GM12878 (cell line): ENCODE results near the gene SLC19A1.

Source experiments
- IKZF2 ChIP-seq, 2 experiments: fragments of 450-650 bp; IDR thresholded peaks; 2 replicates each; pipeline ENCODE4 v1.6.1; 2017; ENCODE audit warnings: mild to moderate bottlenecking in 2 of 2, moderate library complexity in 2 of 2
- NR2C2 ChIP-seq: IDR thresholded peaks from 2 replicates; pipeline ENCODE4 v1.6.1; 2011; ENCODE audit warnings: borderline replicate concordance, low read depth; ENCODE audit not compliant: control insufficient read depth, insufficient read length
- POLR2A ChIP-seq: IDR thresholded peaks from 2 replicates; pipeline ENCODE4 v1.6.1; 2011; ENCODE audit warnings: low read depth, mild to moderate bottlenecking, low read length
- SIN3A ChIP-seq: IDR thresholded peaks from 2 replicates; pipeline ENCODE4 v1.6.1; 2012; ENCODE audit warnings: low read depth, low read length, improper control_type of control experiment
- SUPT20H ChIP-seq: IDR thresholded peaks from 2 replicates; pipeline ENCODE4 v1.6.1; 2011; ENCODE audit warnings: low read depth, mild to moderate bottlenecking, low read length, moderate library complexity, borderline replicate concordance; ENCODE audit not compliant: control insufficient read depth
- SUZ12 ChIP-seq: fragments of 200-600 bp; sonication (generic); IDR thresholded peaks from one replicate; pipeline ENCODE4 v1.6.1; 2018; ENCODE audit warnings: antibody characterized with exemption, mild to moderate bottlenecking; ENCODE audit not compliant: unreplicated experiment
- ZBED1 ChIP-seq: IDR thresholded peaks from 2 replicates; pipeline ENCODE4 v1.6.1; 2016; ENCODE audit warnings: borderline replicate concordance
- TF ChIP-seq, protein P1 (sequence below): IDR thresholded peaks from 2 replicates; pipeline ENCODE4 v1.6.1; 2011; ENCODE audit warnings: low read depth, mild to moderate bottlenecking, low read length, moderate library complexity, borderline replicate concordance; ENCODE audit errors: extremely low read depth
- TF ChIP-seq, protein P2 (sequence below): IDR thresholded peaks from 2 replicates; pipeline ENCODE4 v1.6.1; 2012; ENCODE audit warnings: low read depth, low read length, improper control_type of control experiment
- TF ChIP-seq, protein P3 (sequence below): IDR thresholded peaks from 2 replicates; pipeline ENCODE4 v1.6.1; 2012; ENCODE audit warnings: mild to moderate bottlenecking, low read depth, low read length

DNA sequence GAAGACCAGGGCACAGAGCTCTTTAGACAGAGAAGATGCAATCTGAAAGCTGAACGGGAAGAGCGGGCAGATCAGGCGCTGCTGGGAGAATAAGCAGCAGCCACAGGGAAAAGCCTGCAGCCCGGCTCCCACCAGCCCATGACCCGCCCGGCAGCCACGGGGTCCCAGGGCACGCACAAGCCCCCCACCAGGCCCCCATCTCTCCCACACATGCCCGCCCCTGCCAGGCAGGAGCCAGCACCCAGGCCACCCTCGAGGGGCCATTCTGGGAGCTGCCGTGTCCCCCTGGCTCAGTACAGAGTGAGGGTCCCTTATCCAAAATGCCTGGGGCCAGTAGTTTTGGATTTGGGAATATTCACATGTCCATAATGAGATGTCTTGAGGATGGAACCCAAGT lies 16.3 kb downstream of the SLC19A1 start:
- TF ChIP-seq NR2C2 (no peak), SUPT20H (no peak), POLR2A (no peak), SUZ12 (no peak), ZBED1 (no peak), SIN3A (no peak), IKZF2 (IDR thresholded peaks at IDR 0.05) (no peak)
- TF ChIP-seq, protein P1, sequence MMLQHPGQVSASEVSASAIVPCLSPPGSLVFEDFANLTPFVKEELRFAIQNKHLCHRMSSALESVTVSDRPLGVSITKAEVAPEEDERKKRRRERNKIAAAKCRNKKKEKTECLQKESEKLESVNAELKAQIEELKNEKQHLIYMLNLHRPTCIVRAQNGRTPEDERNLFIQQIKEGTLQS = no peak
- TF ChIP-seq, protein P2, sequence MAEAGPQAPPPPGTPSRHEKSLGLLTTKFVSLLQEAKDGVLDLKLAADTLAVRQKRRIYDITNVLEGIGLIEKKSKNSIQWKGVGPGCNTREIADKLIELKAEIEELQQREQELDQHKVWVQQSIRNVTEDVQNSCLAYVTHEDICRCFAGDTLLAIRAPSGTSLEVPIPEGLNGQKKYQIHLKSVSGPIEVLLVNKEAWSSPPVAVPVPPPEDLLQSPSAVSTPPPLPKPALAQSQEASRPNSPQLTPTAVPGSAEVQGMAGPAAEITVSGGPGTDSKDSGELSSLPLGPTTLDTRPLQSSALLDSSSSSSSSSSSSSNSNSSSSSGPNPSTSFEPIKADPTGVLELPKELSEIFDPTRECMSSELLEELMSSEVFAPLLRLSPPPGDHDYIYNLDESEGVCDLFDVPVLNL = no peak
- TF ChIP-seq, protein P3, sequence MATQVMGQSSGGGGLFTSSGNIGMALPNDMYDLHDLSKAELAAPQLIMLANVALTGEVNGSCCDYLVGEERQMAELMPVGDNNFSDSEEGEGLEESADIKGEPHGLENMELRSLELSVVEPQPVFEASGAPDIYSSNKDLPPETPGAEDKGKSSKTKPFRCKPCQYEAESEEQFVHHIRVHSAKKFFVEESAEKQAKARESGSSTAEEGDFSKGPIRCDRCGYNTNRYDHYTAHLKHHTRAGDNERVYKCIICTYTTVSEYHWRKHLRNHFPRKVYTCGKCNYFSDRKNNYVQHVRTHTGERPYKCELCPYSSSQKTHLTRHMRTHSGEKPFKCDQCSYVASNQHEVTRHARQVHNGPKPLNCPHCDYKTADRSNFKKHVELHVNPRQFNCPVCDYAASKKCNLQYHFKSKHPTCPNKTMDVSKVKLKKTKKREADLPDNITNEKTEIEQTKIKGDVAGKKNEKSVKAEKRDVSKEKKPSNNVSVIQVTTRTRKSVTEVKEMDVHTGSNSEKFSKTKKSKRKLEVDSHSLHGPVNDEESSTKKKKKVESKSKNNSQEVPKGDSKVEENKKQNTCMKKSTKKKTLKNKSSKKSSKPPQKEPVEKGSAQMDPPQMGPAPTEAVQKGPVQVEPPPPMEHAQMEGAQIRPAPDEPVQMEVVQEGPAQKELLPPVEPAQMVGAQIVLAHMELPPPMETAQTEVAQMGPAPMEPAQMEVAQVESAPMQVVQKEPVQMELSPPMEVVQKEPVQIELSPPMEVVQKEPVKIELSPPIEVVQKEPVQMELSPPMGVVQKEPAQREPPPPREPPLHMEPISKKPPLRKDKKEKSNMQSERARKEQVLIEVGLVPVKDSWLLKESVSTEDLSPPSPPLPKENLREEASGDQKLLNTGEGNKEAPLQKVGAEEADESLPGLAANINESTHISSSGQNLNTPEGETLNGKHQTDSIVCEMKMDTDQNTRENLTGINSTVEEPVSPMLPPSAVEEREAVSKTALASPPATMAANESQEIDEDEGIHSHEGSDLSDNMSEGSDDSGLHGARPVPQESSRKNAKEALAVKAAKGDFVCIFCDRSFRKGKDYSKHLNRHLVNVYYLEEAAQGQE = no peak
